Trophoblast cell (in vitro differentiated cells and primary cell): ENCODE measurements around the gene MRPL53.

Source experiments
- DNase-seq, 2 donors: peaks; one replicate each; pipeline ENCODE4 v3.0.0-alpha.2; 2016
- H2AFZ ChIP-seq: 2 replicates; pipeline ENCODE4 v1.6.1; 2013; ENCODE audit warnings: low read length, moderate library complexity, mild to moderate bottlenecking; ENCODE audit not compliant: insufficient read depth, poor library complexity
- H2AK5ac ChIP-seq: 2 replicates; pipeline ENCODE4 v1.6.1; 2013; ENCODE audit warnings: mild to moderate bottlenecking, low read length
- H2BK120ac ChIP-seq: 2 replicates; pipeline ENCODE4 v1.6.1; 2013; ENCODE audit warnings: low read length, mild to moderate bottlenecking, moderate library complexity; ENCODE audit not compliant: insufficient read depth, poor library complexity
- H2BK12ac ChIP-seq: 2 replicates; pipeline ENCODE4 v1.6.1; 2013; ENCODE audit warnings: mild to moderate bottlenecking, low read length, moderate library complexity
- H2BK5ac ChIP-seq: 2 replicates; pipeline ENCODE4 v1.6.1; 2013; ENCODE audit warnings: low read length, low read depth, moderate library complexity, mild to moderate bottlenecking; ENCODE audit not compliant: poor library complexity
- H3K14ac ChIP-seq: 2 replicates; pipeline ENCODE4 v1.6.1; 2013; ENCODE audit warnings: mild to moderate bottlenecking, low read length
- H3K18ac ChIP-seq: 2 replicates; pipeline ENCODE4 v1.6.1; 2013; ENCODE audit warnings: mild to moderate bottlenecking, low read length
- H3K23ac ChIP-seq: 2 replicates; pipeline ENCODE4 v1.6.1; 2013; ENCODE audit warnings: low read length
- H3K27ac ChIP-seq: 2 replicates; pipeline ENCODE4 v1.5.1; 2013; ENCODE audit warnings: low read depth, mild to moderate bottlenecking, inconsistent platforms, low read length, moderate library complexity
- H3K27me3 ChIP-seq: 2 replicates; pipeline ENCODE4 v1.6.1; 2013; ENCODE audit warnings: inconsistent platforms, mild to moderate bottlenecking, low read length, moderate library complexity; ENCODE audit not compliant: insufficient read depth
- H3K36me3 ChIP-seq, 2 experiments: 1 replicate in 1 of 2; 2 replicates in 1 of 2; pipeline ENCODE4 v1.6.1; 2013; ENCODE audit warnings: low read length in 2 of 2, mild to moderate bottlenecking in 2 of 2, moderate library complexity in 1 of 2; ENCODE audit not compliant: insufficient read depth in 2 of 2, control insufficient read depth in 1 of 2
- H3K4ac ChIP-seq: 2 replicates; pipeline ENCODE4 v1.6.1; 2013; ENCODE audit warnings: low read depth, mild to moderate bottlenecking, low read length, moderate library complexity
- H3K4me1 ChIP-seq, 2 experiments: 1 replicate in 1 of 2; 2 replicates in 1 of 2; pipeline ENCODE4 v1.6.1; 2013; ENCODE audit warnings: low read length in 2 of 2, mild to moderate bottlenecking in 2 of 2, moderate library complexity in 1 of 2; ENCODE audit not compliant: insufficient read depth in 2 of 2, control insufficient read depth in 1 of 2
- H3K4me2 ChIP-seq: 2 replicates; pipeline ENCODE4 v1.6.1; 2013; ENCODE audit warnings: inconsistent platforms, mild to moderate bottlenecking, low read length, moderate library complexity
- H3K4me3 ChIP-seq: 2 replicates; pipeline ENCODE4 v1.5.1; 2013; ENCODE audit warnings: mild to moderate bottlenecking, low read depth, low read length, inconsistent platforms
- H3K79me1 ChIP-seq: one replicate; pipeline ENCODE4 v1.6.1; 2013; ENCODE audit warnings: low read length
- H3K79me2 ChIP-seq: 2 replicates; pipeline ENCODE4 v1.6.1; 2013; ENCODE audit warnings: low read length, mild to moderate bottlenecking; ENCODE audit not compliant: control insufficient read depth, insufficient read depth, poor library complexity
- H3K9ac ChIP-seq: 2 replicates; pipeline ENCODE4 v1.6.1; 2013; ENCODE audit warnings: mild to moderate bottlenecking, low read length
- H3K9me3 ChIP-seq: 2 replicates; pipeline ENCODE4 v1.6.1; 2013; ENCODE audit warnings: low read depth, mild to moderate bottlenecking, control low read depth, inconsistent platforms, low read length; ENCODE audit not compliant: insufficient read depth
- H4K12ac ChIP-seq: 2 replicates; pipeline ENCODE4 v1.6.1; 2013; ENCODE audit warnings: low read depth, mild to moderate bottlenecking, low read length, moderate library complexity
- H4K8ac ChIP-seq: 2 replicates; pipeline ENCODE4 v1.6.1; 2013; ENCODE audit warnings: low read depth, mild to moderate bottlenecking, low read length, moderate library complexity
- H4K91ac ChIP-seq: one replicate; pipeline ENCODE4 v1.6.1; 2013; ENCODE audit warnings: low read depth, mild to moderate bottlenecking, low read length, moderate library complexity
- WGBS: extraction: QIAGEN DNeasy Blood & Tissue Kit; methylation state at CpG from one replicate; pipeline ENCODE4 v1.1.7; 2013; ENCODE audit warnings: missing lambda C conversion rate; ENCODE audit not compliant: insufficient read length, insufficient coverage; ENCODE audit errors: extremely low coverage; 5-methylcytosine and 5-hydroxymethylcytosine counted together

Gene MRPL53

DNA sequence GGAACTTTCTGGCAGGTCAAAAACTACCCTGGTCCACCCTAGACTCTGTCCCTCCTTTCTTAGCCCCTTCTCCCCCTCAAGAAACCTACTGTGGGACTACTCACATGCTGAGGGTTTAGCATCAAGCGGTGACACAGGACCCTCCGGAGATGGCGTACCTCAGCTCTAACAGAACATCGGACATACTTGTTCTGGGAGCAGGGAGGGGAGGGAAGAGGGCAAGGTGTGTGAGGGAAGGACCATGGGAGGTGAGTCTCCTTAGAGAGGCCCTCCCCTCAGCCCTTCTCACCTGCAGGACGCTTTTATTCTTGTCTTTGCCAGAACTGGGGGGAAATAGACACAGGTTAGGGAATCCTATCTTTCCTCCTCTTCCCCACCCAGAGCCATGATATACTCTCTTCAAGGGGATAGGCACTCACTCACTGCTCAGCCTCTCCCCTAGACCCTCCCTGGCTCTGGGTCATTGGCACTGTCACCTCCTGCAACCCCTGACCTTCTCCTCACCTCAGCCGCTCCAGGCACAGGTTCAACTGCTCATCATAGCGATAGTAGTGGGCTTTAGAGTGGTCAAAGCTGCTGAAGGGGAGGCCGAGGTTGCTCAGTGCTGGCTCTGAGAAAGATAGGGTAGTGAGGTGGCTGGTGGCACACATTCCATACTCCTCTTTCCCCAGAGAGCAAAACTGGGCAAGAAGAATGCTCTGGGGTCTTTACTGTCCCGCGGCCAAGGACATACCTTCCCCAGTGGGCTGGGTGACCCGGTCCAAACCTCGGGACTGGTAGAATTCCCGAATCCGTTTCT, 33.2 kb upstream of the MRPL53 start:
- no peak overlapping the region for H3K9ac ChIP-seq
- H3K4ac ChIP-seq, result no peak overlapping the region
- H4K8ac ChIP-seq, result no peak overlapping the region
- peaks cover 2% of the 10 kb centered on the region for H3K9me3 ChIP-seq
- no peak overlapping the region for H3K23ac ChIP-seq
- H4K12ac ChIP-seq, result no peak overlapping the region
- no peak overlapping the region for H3K27ac ChIP-seq
- H2AFZ ChIP-seq, result no peak overlapping the region
- H2AK5ac ChIP-seq, result no peak overlapping the region
- no peak overlapping the region for H2BK12ac ChIP-seq
- H3K4me2 ChIP-seq, result no peak overlapping the region
- peaks cover 39% of the 10 kb centered on the region for H3K27me3 ChIP-seq
- H3K18ac ChIP-seq, result no peak overlapping the region
- no CpG with 5 or more reads among the region's 14 CpGs for WGBS
- peaks cover 19 to 24% of the 10 kb centered on the region in 2 experiments for H3K4me1 ChIP-seq
- H3K14ac ChIP-seq, result no peak overlapping the region
- peaks cover 16% of the 10 kb centered on the region for H3K79me2 ChIP-seq
- H2BK120ac ChIP-seq, result no peak overlapping the region
- peaks cover 8 to 11% of the 10 kb centered on the region in 2 experiments for H3K36me3 ChIP-seq
- H2BK5ac ChIP-seq, result no peak overlapping the region
- DNase-seq, result no peak
- H3K4me3 ChIP-seq, result no peak overlapping the region
- peaks cover 28% of the 10 kb centered on the region for H3K79me1 ChIP-seq
- no peak overlapping the region for H4K91ac ChIP-seq

- H3K36me3 ChIP-seq, result peaks cover 8 to 11% of the 10 kb centered on the region in 2 experiments
Observed at GRCh38 chr2:74504591-74504990, 32.1 kb upstream of the MRPL53 start.

GRCh38 chr2:74503506-74504475, 31.3 kb upstream of the MRPL53 start:
- Histone ChIP-seq H3K27me3 (peaks cover 51% of the 10 kb centered on the region), H3K4me1 (peaks cover 23 to 28% of the 10 kb centered on the region in 2 experiments), H3K4me2 (peak overlapping the region; percentile 87), H4K91ac (peak overlapping the region; percentile 81), H3K18ac (peak overlapping the region; percentile 28), H2AK5ac (peak overlapping the region; percentile 42), H4K8ac (peak overlapping the region; percentile 94), H3K36me3 (peaks cover 8 to 11% of the 10 kb centered on the region in 2 experiments), H3K4ac (peak overlapping the region; percentile 71), H3K9me3 (peaks cover 2% of the 10 kb centered on the region), H3K23ac (no peak overlapping the region), H3K4me3 (peak overlapping the region; percentile 4), H2BK12ac (no peak overlapping the region), H2BK120ac (peak overlapping the region; percentile 70), H4K12ac (peak overlapping the region; percentile 86), H3K27ac (no peak overlapping the region), H2AFZ (peak overlapping the region; percentile 30), H3K9ac (no peak overlapping the region), H3K79me1 (peaks cover 28% of the 10 kb centered on the region), H2BK5ac (no peak overlapping the region), H3K79me2 (peaks cover 16% of the 10 kb centered on the region), H3K14ac (peak overlapping the region; percentile 86)
- WGBS, result no CpG with 5 or more reads among the region's 45 CpGs
- DNase-seq, result no peak

More at GRCh38 chr2:74504591-74504990, 32.1 kb upstream of the MRPL53 start:
- Histone ChIP-seq H3K23ac (no peak overlapping the region), H4K8ac (no peak overlapping the region), H3K79me1 (peaks cover 28% of the 10 kb centered on the region), H3K4me3 (no peak overlapping the region), H2BK120ac (no peak overlapping the region), H2BK12ac (no peak overlapping the region), H3K14ac (no peak overlapping the region), H4K91ac (no peak overlapping the region), H3K9me3 (peaks cover 2% of the 10 kb centered on the region), H3K4ac (no peak overlapping the region), H3K27me3 (peaks cover 43% of the 10 kb centered on the region), H4K12ac (no peak overlapping the region), H2BK5ac (no peak overlapping the region), H3K4me2 (no peak overlapping the region), H2AK5ac (no peak overlapping the region), H3K79me2 (peaks cover 16% of the 10 kb centered on the region), H2AFZ (no peak overlapping the region), H3K4me1 (peaks cover 19 to 24% of the 10 kb centered on the region in 2 experiments), H3K27ac (no peak overlapping the region), H3K18ac (no peak overlapping the region), H3K9ac (no peak overlapping the region)
- DNase-seq, result no peak
- no CpG with 5 or more reads among the region's 3 CpGs for WGBS

GRCh38 chr2:74502720-74503505, 30.4 kb upstream of the MRPL53 start:
- H3K18ac ChIP-seq, result peak overlapping the region; percentile 58
- H2BK5ac ChIP-seq, result peak overlapping the region; percentile 4
- H3K27me3 ChIP-seq, result peaks cover 60% of the 10 kb centered on the region
- peak overlapping the region; percentile 81 for H4K91ac ChIP-seq
- H4K12ac ChIP-seq, result peak overlapping the region; percentile 92
- H2BK12ac ChIP-seq, result peak overlapping the region; percentile 10
- peaks cover 8 to 11% of the 10 kb centered on the region in 2 experiments for H3K36me3 ChIP-seq
- H3K4me2 ChIP-seq, result peak overlapping the region; percentile 87
- peaks cover 32 to 35% of the 10 kb centered on the region in 2 experiments for H3K4me1 ChIP-seq
- H3K27ac ChIP-seq, result no peak overlapping the region
- peak overlapping the region; percentile 86 for H3K14ac ChIP-seq
- peak overlapping the region; percentile 94 for H4K8ac ChIP-seq
- WGBS, result no CpG with 5 or more reads among the region's 67 CpGs
- no peak overlapping the region for H3K23ac ChIP-seq
- H3K9me3 ChIP-seq, result peaks cover 4% of the 10 kb centered on the region
- peaks cover 29% of the 10 kb centered on the region for H3K79me1 ChIP-seq
- DNase-seq, result peak; percentile 89
- H3K9ac ChIP-seq, result no peak overlapping the region
- H3K4me3 ChIP-seq, result peak overlapping the region; percentile 68
- H2AFZ ChIP-seq, result peak overlapping the region; percentile 61
- H2BK120ac ChIP-seq, result peak overlapping the region; percentile 70
- peaks cover 14% of the 10 kb centered on the region for H3K79me2 ChIP-seq
- peak overlapping the region; percentile 15 for H2AK5ac ChIP-seq
- H3K4ac ChIP-seq, result peak overlapping the region; percentile 71
